GM12892 (cell line): ENCODE measurements around the gene BNIP3.

Experiments
- POLR2A ChIP-seq: IDR thresholded peaks from 2 replicates; pipeline ENCODE4 v1.6.1; 2011; ENCODE audit warnings: low read depth, low read length, control low read depth
- POLR2AphosphoS5 ChIP-seq: IDR thresholded peaks from 2 replicates; pipeline ENCODE4 v1.6.1; 2011; ENCODE audit warnings: low read depth, low read length, control low read depth
- TAF1 ChIP-seq: IDR thresholded peaks from 2 replicates; pipeline ENCODE4 v1.6.1; 2011; ENCODE audit warnings: low read depth, mild to moderate bottlenecking, control low read depth, low read length, borderline replicate concordance

GRCh38 chr10:131938681-131939080 is 43.0 kb downstream of the BNIP3 start:
- no peak for TF ChIP-seq POLR2A
- TF ChIP-seq TAF1 = no peak
- TF ChIP-seq POLR2AphosphoS5 = no peak
